B cell (primary cell): ENCODE results near the gene OCSTAMP. TPM values are rescaled to one million over a fixed set of nuclear protein-coding genes. Genes with fewer than 3 reads are reported as not detected.

ENCODE experiments used
- ATAC-seq: fragments of 200-7000 bp; cut with Tn5 transposase; one replicate; pipeline ENCODE4 v1.10.0; 2021; ENCODE audit warnings: low read depth, mild to moderate bottlenecking, moderate number of reproducible peaks, moderate library complexity
- CTCF ChIA-PET: fragments of 350-600 bp; sonication (Branson Sonifier 250); formaldehyde crosslinking; loops from one replicate; lab custom pipeline; 2021; ENCODE audit warnings: antibody characterized with exemption, inconsistent platforms; lab: Charles Lee
- POLR2A ChIA-PET: fragments of 350-600 bp; sonication (Branson Sonifier 250); formaldehyde crosslinking; loops from one replicate; lab custom pipeline; 2021; ENCODE audit warnings: antibody characterized with exemption; lab: Charles Lee
- DNase-seq: peaks from one replicate; pipeline ENCODE4 v3.0.0; 2013
- H2AFZ ChIP-seq: 2 replicates; pipeline ENCODE4 v1.6.1; 2012; ENCODE audit warnings: mild to moderate bottlenecking, low read depth, low read length; ENCODE audit not compliant: insufficient read depth, poor library complexity, severe bottlenecking
- H3K27ac ChIP-seq, 2 donors: 1 replicate in 1 of 2; 2 replicates in 1 of 2; pipeline ENCODE4 v1.5.1; 2012 to 2013; ENCODE audit warnings: low read length in 2 of 2, mild to moderate bottlenecking in 2 of 2, moderate library complexity in 1 of 2
- H3K27me3 ChIP-seq, 4 experiments: fragments of 200-600 bp in 1 of 4; sonication (generic) in 1 of 4; replicated peaks in 1 of 4; 1 replicate in 2 of 4; 2 replicates in 2 of 4; pipeline versions ENCODE4 v1.6.1 to v1.7.0; 2013 to 2016; ENCODE audit warnings: low read length in 3 of 4, mild to moderate bottlenecking in 2 of 4, mixed read lengths in 1 of 4, moderate library complexity in 1 of 4; ENCODE audit not compliant: insufficient read depth in 4 of 4, control insufficient read depth in 3 of 4; ENCODE audit errors: control extremely low read depth in 1 of 4
- H3K36me3 ChIP-seq, 2 experiments: replicated peaks in 1 of 2; 1 replicate in 1 of 2; 2 replicates in 1 of 2; pipeline versions ENCODE4 v1.6.1 to v1.7.1; 2013; ENCODE audit warnings: low read length in 1 of 2; ENCODE audit not compliant: insufficient read depth in 2 of 2, control insufficient read depth in 1 of 2; ENCODE audit errors: control extremely low read depth in 1 of 2, extremely low read depth in 1 of 2
- H3K4me1 ChIP-seq, 2 donors: fragments of 200-600 bp in 1 of 2; sonication (generic) in 1 of 2; 1 replicate in 1 of 2; 2 replicates in 1 of 2; pipeline versions ENCODE4 v1.5.1 to v1.6.1; 2013 to 2017; ENCODE audit warnings: low read length in 2 of 2; ENCODE audit not compliant: control insufficient read depth in 2 of 2, insufficient read depth in 2 of 2
- H3K4me2 ChIP-seq: replicated peaks from 2 replicates; pipeline ENCODE3; 2012; ENCODE audit warnings: mild to moderate bottlenecking, low read depth, low read length; ENCODE audit not compliant: poor library complexity, severe bottlenecking
- H3K4me3 ChIP-seq, 5 experiments: fragments of 200-600 bp in 1 of 5; sonication (generic) in 1 of 5; 1 replicate in 3 of 5; 2 replicates in 2 of 5; pipeline versions ENCODE4 v1.5.1 to v1.7.0; 2011 to 2016; ENCODE audit warnings: low read length in 4 of 5, mild to moderate bottlenecking in 4 of 5, low read depth in 2 of 5, control low read depth in 1 of 5, moderate library complexity in 1 of 5; ENCODE audit not compliant: insufficient read depth in 1 of 5; ENCODE audit errors: control extremely low read depth in 1 of 5, extremely low read depth in 1 of 5
- H3K79me2 ChIP-seq: fragments of 200-600 bp; sonication (generic); one replicate; pipeline ENCODE4 v1.6.0; 2016; ENCODE audit warnings: low read length; ENCODE audit not compliant: control insufficient read depth, insufficient read depth
- H3K9ac ChIP-seq: fragments of 200-600 bp; sonication (generic); 2 replicates; pipeline ENCODE4 v1.6.1; 2017; ENCODE audit warnings: mild to moderate bottlenecking, low read length, moderate library complexity
- H3K9me3 ChIP-seq, 3 donors: one replicate each; pipeline versions ENCODE4 v1.6.1 to v1.7.1; 2013; ENCODE audit warnings: low read length in 2 of 3; ENCODE audit not compliant: control insufficient read depth in 2 of 3, insufficient read depth in 1 of 3; ENCODE audit errors: control extremely low read depth in 1 of 3
- H4K20me1 ChIP-seq: 2 replicates; pipeline ENCODE4 v1.6.0; 2012; ENCODE audit warnings: mild to moderate bottlenecking, low read length; ENCODE audit not compliant: insufficient read depth, control insufficient read depth, poor library complexity, severe bottlenecking
- H3K27ac Mint-ChIP-seq: one replicate; pipeline ENCODE4 v1.8.0; 2021; ENCODE audit warnings: mixed read lengths
- H3K27me3 Mint-ChIP-seq: one replicate; pipeline ENCODE4 v1.8.0; 2021; ENCODE audit warnings: mixed read lengths
- H3K4me1 Mint-ChIP-seq: one replicate; pipeline ENCODE4 v1.8.0; 2021; ENCODE audit warnings: mixed read lengths
- H3K4me3 Mint-ChIP-seq: one replicate; pipeline ENCODE4 v1.8.0; 2021; ENCODE audit warnings: mixed read lengths
- H3K9me3 Mint-ChIP-seq: one replicate; pipeline ENCODE4 v1.8.0; 2022; ENCODE audit warnings: mixed read lengths; ENCODE audit not compliant: insufficient read depth
- EZH2 ChIP-seq: IDR thresholded peaks from 2 replicates; pipeline ENCODE4 v1.6.1; 2012; ENCODE audit warnings: borderline replicate concordance, low read depth, mild to moderate bottlenecking, moderate library complexity, low read length; ENCODE audit not compliant: insufficient read depth, poor library complexity, severe bottlenecking
- WGBS: methylation state at CpG from one replicate; pipeline ENCODE4 v1.1.5; 2013; ENCODE audit warnings: missing lambda C conversion rate; ENCODE audit not compliant: insufficient coverage; 5-methylcytosine and 5-hydroxymethylcytosine counted together
- intact Hi-C: fragments of 100-400 bp; cut with micrococcal nuclease; formaldehyde crosslinking; loops from one replicate; pipeline ENCODE4 v1.10.0; 2022
- polyA plus RNA-seq: library from polyadenylated mRNA; depleted of rRNA; stranded (reverse); fragments of >200 nt; gene quantifications from 2 replicates; pipeline ENCODE4 v1.2.3, GENCODE V29; 2012
- total RNA-seq, 2 donors: library from RNA; stranded (reverse); fragments of 120-200 nt in 1 of 2; gene quantifications; 1 replicate in 1 of 2; 2 replicates in 1 of 2; pipeline versions ENCODE4 v1.2.3 to v1.2.4, GENCODE V29; 2013 to 2022
- TF ChIP-seq, protein P1 (sequence below): fragments of 200-600 bp; IDR thresholded peaks from one replicate; pipeline ENCODE4 v1.8.0; 2022; ENCODE audit warnings: antibody characterized with exemption, mild to moderate bottlenecking

The OCSTAMP gene
- total and polyA plus RNA-seq, 2 donors (not counting 1 experiment from before 2014, with no cell fraction given): not detected

DNA sequence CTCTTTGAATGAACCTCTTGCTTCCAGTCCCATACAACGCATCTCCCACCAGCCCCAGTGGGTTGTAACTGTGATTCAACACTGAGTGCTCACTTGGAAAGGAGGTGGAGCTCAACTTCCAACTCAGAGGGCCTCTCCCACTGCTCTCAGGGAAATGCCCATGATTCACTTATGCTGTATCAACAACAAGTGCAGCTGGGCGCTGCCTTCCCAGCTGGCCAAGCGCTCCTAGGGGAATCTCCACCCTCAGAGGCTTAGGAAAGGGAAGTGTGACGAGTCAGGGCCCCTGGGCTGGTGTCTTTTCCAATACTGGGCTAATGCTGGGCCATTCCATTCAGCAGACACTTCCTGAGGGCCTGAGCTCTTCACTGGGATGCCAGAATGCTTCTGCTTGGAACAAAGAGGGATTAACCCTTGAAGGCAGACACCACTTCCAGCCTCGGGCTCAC lies 8.1 kb upstream of the OCSTAMP start:
- Histone ChIP-seq H4K20me1 (no peaks in the 10 kb centered on the region), H3K79me2 (no peaks in the 10 kb centered on the region), H3K27ac (no peak overlapping the region), H3K9ac (no peak overlapping the region), H3K36me3 (no peaks in the 10 kb centered on the region), H3K27me3 (peaks cover 0 to 2% (median 0%) of the 10 kb centered on the region in 4 experiments), H3K4me2 (no peak overlapping the region), H3K4me1 (peaks cover 18 to 30% of the 10 kb centered on the region in 2 donors), H3K4me3 (no peak overlapping the region), H2AFZ (no peak overlapping the region), H3K9me3 (no peaks in the 10 kb centered on the region)
- ChIA-PET CTCF (no interaction called here), POLR2A (no interaction called here)
- Mint-ChIP-seq H3K27me3 (no peaks in the 10 kb centered on the region), H3K4me3 (no peak overlapping the region), H3K27ac (no peak overlapping the region), H3K4me1 (peaks cover 19% of the 10 kb centered on the region), H3K9me3 (no peaks in the 10 kb centered on the region)
- TF ChIP-seq, protein P1, sequence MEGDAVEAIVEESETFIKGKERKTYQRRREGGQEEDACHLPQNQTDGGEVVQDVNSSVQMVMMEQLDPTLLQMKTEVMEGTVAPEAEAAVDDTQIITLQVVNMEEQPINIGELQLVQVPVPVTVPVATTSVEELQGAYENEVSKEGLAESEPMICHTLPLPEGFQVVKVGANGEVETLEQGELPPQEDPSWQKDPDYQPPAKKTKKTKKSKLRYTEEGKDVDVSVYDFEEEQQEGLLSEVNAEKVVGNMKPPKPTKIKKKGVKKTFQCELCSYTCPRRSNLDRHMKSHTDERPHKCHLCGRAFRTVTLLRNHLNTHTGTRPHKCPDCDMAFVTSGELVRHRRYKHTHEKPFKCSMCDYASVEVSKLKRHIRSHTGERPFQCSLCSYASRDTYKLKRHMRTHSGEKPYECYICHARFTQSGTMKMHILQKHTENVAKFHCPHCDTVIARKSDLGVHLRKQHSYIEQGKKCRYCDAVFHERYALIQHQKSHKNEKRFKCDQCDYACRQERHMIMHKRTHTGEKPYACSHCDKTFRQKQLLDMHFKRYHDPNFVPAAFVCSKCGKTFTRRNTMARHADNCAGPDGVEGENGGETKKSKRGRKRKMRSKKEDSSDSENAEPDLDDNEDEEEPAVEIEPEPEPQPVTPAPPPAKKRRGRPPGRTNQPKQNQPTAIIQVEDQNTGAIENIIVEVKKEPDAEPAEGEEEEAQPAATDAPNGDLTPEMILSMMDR: no peak
- no peak for TF ChIP-seq EZH2
- ATAC-seq (no peak), DNase-seq (no peak)
- intact Hi-C loops: no loop called here
- 73% methylated on average over 5 of the region's 5 CpGs for WGBS

DNA sequence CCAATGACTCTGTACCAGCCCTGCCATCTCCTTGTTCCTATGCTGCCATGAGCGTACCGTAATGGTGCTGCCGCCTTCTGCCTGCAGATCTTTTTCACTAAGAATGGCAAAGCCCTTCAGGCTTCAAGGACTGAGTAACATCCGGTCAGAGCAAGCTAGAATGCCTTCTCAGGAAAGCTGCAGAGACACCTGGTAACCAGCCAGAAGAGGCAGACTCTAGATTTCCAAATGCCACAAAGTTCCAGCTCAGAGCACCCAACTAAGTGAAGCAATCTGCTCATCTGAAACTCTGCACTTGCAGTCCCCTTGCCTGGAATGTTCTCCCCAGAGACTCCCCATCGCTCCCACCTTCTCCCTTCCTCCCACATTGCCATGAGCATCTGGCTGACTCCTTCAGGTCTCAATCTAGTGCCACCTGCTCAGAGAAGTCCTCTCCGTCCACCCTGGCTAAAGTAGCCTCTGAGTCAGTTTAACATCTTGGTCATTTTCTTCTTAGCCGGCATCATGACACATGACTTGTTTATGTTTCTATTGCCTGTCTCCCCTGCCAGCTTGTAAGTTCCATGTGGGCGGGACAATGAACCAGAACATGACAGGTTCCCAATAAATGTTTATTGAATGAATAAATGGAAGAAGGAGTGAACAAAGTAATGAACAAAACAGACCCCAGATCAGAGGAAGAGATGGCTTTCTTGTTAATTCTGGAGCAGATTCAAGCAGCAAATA lies 6.9 kb upstream of the OCSTAMP start:
- no peak for ATAC-seq
- Mint-ChIP-seq H3K4me1 (peaks cover 30% of the 10 kb centered on the region), H3K27me3 (no peaks in the 10 kb centered on the region)

More for the DNA sequence above, 6.9 kb upstream of the OCSTAMP start:
- no peak overlapping the region for H3K9ac ChIP-seq
- no peak for DNase-seq
- no peaks in the 10 kb centered on the region for H4K20me1 ChIP-seq
- no peak for TF ChIP-seq EZH2
- TF ChIP-seq, protein P1: no peak
- H3K4me3 ChIP-seq: no peak overlapping the region
- H3K27ac ChIP-seq: no peak overlapping the region
- no peak overlapping the region for H3K4me3 Mint-ChIP-seq
- H3K4me1 ChIP-seq: peaks cover 26 to 36% of the 10 kb centered on the region in 2 donors
- 96% methylated on average over 8 of the region's 8 CpGs for WGBS
- no peak overlapping the region for H2AFZ ChIP-seq
- no peaks in the 10 kb centered on the region for H3K27me3 ChIP-seq
- H3K9me3 Mint-ChIP-seq: no peaks in the 10 kb centered on the region
- no peak overlapping the region for H3K4me2 ChIP-seq
- ChIA-PET POLR2A (no interaction called here), CTCF (no interaction called here)
- H3K9me3 ChIP-seq: no peaks in the 10 kb centered on the region
- no peak overlapping the region for H3K27ac Mint-ChIP-seq
- no peaks in the 10 kb centered on the region for H3K79me2 ChIP-seq
- intact Hi-C loops: no loop called here
- H3K36me3 ChIP-seq: no peaks in the 10 kb centered on the region
